ENCODE data around the gene ANKRD34A. TPM values are rescaled to one million over a fixed set of nuclear protein-coding genes. Genes with fewer than 3 reads are reported as not detected.

The ANKRD34A gene
- total and polyA plus RNA-seq, 7 donors, result 0.33 to 1.9 (median 0.71) TPM; not detected in 2

- peak; percentile 85 for DNase-seq
- Histone ChIP-seq H3K4me3 (peak overlapping the region; percentile 61 to 96 (median 82)), H3K36me3 (peaks cover 0 to 49% (median 0%) of the 10 kb centered on the region in 4 donors), H3K9me3 (no peaks in the 10 kb centered on the region), H3K27me3 (no peaks in the 10 kb centered on the region), H3K4me1 (peaks cover 0 to 30% (median 26%) of the 10 kb centered on the region in 4 donors), H3K27ac (peak overlapping the region; percentile 78 to 92 (median 88))
- intact Hi-C loops (cut with DNase I), result loop anchor here (5.0 kb wide), 1 partner anchor 62 kb away; the partner anchor contains the start of gene PIAS3
- 5 to 13% methylated on average over 33 of the region's 33 CpGs for WGBS, 2 donors
- no peak for TF ChIP-seq EP300 (IDR thresholded peaks at IDR 0.05)
- TF ChIP-seq POLR2AphosphoS5 (IDR thresholded peaks at IDR 0.05), result peak in 1 of 4 donors; percentile 12
- TF ChIP-seq, protein P1, sequence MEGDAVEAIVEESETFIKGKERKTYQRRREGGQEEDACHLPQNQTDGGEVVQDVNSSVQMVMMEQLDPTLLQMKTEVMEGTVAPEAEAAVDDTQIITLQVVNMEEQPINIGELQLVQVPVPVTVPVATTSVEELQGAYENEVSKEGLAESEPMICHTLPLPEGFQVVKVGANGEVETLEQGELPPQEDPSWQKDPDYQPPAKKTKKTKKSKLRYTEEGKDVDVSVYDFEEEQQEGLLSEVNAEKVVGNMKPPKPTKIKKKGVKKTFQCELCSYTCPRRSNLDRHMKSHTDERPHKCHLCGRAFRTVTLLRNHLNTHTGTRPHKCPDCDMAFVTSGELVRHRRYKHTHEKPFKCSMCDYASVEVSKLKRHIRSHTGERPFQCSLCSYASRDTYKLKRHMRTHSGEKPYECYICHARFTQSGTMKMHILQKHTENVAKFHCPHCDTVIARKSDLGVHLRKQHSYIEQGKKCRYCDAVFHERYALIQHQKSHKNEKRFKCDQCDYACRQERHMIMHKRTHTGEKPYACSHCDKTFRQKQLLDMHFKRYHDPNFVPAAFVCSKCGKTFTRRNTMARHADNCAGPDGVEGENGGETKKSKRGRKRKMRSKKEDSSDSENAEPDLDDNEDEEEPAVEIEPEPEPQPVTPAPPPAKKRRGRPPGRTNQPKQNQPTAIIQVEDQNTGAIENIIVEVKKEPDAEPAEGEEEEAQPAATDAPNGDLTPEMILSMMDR (IDR thresholded peaks at IDR 0.05), result no peak
- TF ChIP-seq POLR2A (IDR thresholded peaks at IDR 0.05), result no peak
Measured at GRCh38 chr1:145918992-145919939, 45.1 kb downstream of the ANKRD34A start.

DNA sequence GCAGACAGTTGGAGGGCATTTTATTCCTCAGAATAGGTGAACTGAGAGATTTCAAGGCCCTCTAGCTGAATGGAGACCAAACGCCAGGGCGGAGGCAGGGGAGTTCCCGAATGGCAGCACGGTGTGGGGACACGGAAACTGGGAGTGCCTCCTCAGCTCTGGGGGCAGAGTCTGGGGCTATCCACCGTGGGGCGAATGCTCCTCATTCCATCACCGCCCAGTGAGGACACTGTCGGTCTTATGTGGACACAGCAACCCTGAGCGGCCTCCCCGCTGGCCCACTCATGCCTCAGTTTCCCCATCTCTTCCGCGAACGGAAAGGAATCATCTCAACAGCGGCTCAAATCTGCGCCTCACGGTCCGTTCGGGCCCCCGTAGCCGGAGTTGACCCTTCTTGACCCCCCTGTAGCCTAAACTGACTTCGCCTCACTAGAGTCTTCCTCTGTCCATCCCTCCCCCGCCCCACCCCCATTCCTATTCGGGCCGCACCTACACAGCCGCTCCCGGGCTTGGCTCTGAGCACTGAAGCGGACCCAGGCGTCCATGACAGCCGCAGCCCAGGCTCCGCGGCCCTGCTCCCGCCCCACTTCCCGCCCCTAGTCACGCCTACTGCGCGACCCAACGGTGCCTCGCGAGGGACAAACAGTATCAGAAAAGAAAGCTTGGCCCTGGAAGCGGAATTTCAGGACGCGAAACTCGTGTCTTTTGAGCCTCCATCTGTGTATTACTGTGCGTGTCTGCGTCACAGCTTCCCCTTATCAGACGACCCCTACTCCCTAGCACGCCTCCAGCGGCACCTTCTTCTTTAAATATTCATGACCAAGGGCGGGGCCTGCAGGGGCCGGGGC is 46.0 kb downstream of the ANKRD34A start, which contains the start of gene PEX11B:
Gene PEX11B (minus strand): TSS at position 574 of the 848 bp plus-strand sequence. CDS start 29 bp downstream, at position 545.
- Histone ChIP-seq H3K4me3 (peak within 1 kb of the TSS; percentile 61 to 96 (median 82)), H3K36me3 (peaks cover 0 to 50% (median 0%) of the 10 kb centered on the region in 4 donors), H3K9me3 (no peaks in the 10 kb centered on the region), H3K27me3 (no peaks in the 10 kb centered on the region), H3K4me1 (peaks cover 0 to 30% (median 26%) of the 10 kb centered on the region in 4 donors), H3K27ac (peak within 1 kb of the TSS; percentile 78 to 92 (median 88))
- TF ChIP-seq, protein P1 (IDR thresholded peaks at IDR 0.05), result no peak
- TF ChIP-seq POLR2A (IDR thresholded peaks at IDR 0.05) (peak in 1 of 2 donors; percentile 31), EP300 (IDR thresholded peaks at IDR 0.05) (peak in 1 of 4 donors; percentile 17), POLR2AphosphoS5 (IDR thresholded peaks at IDR 0.05) (peak; percentile 71 to 90 (median 86))
- peak; percentile 93 for DNase-seq
- intact Hi-C loops (cut with DNase I), result loop anchor here (5.0 kb wide), 1 partner anchor 61 kb away; the partner anchor contains the start of gene PIAS3
- 0% methylated on average over 51 of the region's 51 CpGs for WGBS, 2 donors

DNA sequence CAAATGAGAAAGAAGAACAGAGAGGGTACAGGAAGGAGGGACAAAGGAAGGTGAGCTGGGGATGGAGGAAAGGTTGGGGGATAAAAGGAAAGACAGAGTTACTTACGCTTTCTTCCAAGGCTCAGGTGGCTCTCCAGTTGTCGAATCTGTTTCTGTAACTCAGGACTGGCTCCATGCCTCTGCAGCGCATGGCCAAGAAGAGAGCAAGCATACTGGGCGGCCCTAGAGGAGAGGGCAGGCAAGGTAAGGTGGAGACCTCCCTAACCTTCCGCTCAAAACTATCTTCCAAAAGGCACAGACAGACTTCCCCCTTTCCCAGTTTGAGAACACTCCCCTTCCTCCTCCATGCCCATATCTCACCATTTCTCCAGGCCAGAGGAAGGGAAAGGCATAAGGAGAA is 46.8 kb downstream of the ANKRD34A start:
- 89 to 91% methylated on average over 5 of the region's 5 CpGs for WGBS, 2 donors
- Histone ChIP-seq H3K4me3 (peak overlapping the region; percentile 61 to 96 (median 82)), H3K36me3 (peaks cover 0 to 51% (median 0%) of the 10 kb centered on the region in 4 donors), H3K9me3 (no peaks in the 10 kb centered on the region), H3K27me3 (no peaks in the 10 kb centered on the region), H3K4me1 (peaks cover 0 to 30% (median 26%) of the 10 kb centered on the region in 4 donors), H3K27ac (peak overlapping the region in 3 of 4 donors; percentile 78 to 92 (median 87))
- intact Hi-C loops (cut with DNase I), result loop anchor here (5.0 kb wide), 1 partner anchor 60 kb away; the partner anchor contains the start of gene PIAS3
- TF ChIP-seq POLR2AphosphoS5 (IDR thresholded peaks at IDR 0.05) (no peak), POLR2A (IDR thresholded peaks at IDR 0.05) (no peak), EP300 (IDR thresholded peaks at IDR 0.05) (no peak)
- TF ChIP-seq, protein P1 (IDR thresholded peaks at IDR 0.05), result no peak
- no peak for DNase-seq

DNA sequence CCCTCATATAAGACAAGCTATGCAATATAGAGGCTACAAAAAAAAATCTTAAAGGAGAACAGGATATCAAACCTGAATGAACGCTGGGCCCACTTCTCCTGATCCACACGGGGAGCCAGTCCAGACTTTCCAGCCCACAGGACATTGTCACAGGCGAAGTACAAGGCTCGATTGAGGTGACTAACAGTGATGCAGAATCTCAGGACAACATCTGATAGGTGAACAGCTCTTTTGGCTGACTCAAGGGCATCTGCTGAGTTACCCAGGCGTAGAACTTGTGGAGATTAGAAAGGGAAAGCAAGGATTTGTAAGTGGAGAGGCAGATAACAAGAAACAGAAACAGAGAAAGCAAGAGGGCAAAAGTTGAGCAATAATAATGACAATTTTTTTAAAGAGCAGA is 47.6 kb downstream of the ANKRD34A start:
- TF ChIP-seq, protein P1 (IDR thresholded peaks at IDR 0.05), result no peak
- TF ChIP-seq EP300 (IDR thresholded peaks at IDR 0.05) (no peak), POLR2A (IDR thresholded peaks at IDR 0.05) (no peak), POLR2AphosphoS5 (IDR thresholded peaks at IDR 0.05) (no peak)
- 84 to 89% methylated on average over 5 of the region's 5 CpGs for WGBS, 2 donors
- peaks cover 0 to 54% (median 5%) of the 10 kb centered on the region in 4 donors for H3K36me3 ChIP-seq
- H3K4me3 ChIP-seq, result no peak overlapping the region
- H3K27me3 ChIP-seq, result no peaks in the 10 kb centered on the region
- no peak for DNase-seq
- no peaks in the 10 kb centered on the region for H3K9me3 ChIP-seq
- no peak overlapping the region for H3K27ac ChIP-seq
- intact Hi-C loops (cut with DNase I), result loop anchor here (5.0 kb wide), 1 partner anchor 59 kb away; the partner anchor contains the start of gene PIAS3
- peaks cover 0 to 30% (median 26%) of the 10 kb centered on the region in 4 donors for H3K4me1 ChIP-seq
